ENCODE data around the gene A4GNT.
A peak's percentile ranks its signal among the peaks of the same experiment; 100 is the strongest.

GRCh38 chr3:138097192-138098172, 34.7 kb downstream of the A4GNT start:
- TF ChIP-seq POLR2A (IDR thresholded peaks at IDR 0.05), result no peak
- TF ChIP-seq, protein P1, sequence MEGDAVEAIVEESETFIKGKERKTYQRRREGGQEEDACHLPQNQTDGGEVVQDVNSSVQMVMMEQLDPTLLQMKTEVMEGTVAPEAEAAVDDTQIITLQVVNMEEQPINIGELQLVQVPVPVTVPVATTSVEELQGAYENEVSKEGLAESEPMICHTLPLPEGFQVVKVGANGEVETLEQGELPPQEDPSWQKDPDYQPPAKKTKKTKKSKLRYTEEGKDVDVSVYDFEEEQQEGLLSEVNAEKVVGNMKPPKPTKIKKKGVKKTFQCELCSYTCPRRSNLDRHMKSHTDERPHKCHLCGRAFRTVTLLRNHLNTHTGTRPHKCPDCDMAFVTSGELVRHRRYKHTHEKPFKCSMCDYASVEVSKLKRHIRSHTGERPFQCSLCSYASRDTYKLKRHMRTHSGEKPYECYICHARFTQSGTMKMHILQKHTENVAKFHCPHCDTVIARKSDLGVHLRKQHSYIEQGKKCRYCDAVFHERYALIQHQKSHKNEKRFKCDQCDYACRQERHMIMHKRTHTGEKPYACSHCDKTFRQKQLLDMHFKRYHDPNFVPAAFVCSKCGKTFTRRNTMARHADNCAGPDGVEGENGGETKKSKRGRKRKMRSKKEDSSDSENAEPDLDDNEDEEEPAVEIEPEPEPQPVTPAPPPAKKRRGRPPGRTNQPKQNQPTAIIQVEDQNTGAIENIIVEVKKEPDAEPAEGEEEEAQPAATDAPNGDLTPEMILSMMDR (IDR thresholded peaks at IDR 0.05), result peak in 2 of 6 experiments; percentile 9 to 33
